Calu3 (cell line): ENCODE data around the gene BCL7A. TPM values are rescaled to one million over a fixed set of nuclear protein-coding genes. Genes with fewer than 3 reads are reported as not detected.
"Not testable (repeated sequence)": the region's sequence is repeated elsewhere in the genome, so short reads cannot be mapped to it uniquely, and the experiment has no call there.

Experiments
- BruUV-seq: library from RNA; stranded (reverse); fragments of 400-500 nt; replicated peaks from 2 replicates; lab custom pipeline; 2021; lab: Mats Ljungman, UMichigan
- CTCF ChIA-PET: fragments of 300-600 bp; sonication (Branson Sonifier 250); formaldehyde crosslinking; loops from one replicate; lab custom pipeline; 2022; ENCODE audit warnings: antibody characterized with exemption; lab: Charles Lee
- DNase-seq: peaks from one replicate; pipeline ENCODE4 v3.0.0; 2022
- H3K27ac Mint-ChIP-seq: one replicate; pipeline ENCODE4 v1.8.0; 2022; ENCODE audit warnings: mixed read lengths; ENCODE audit not compliant: unreplicated experiment
- H3K27me3 Mint-ChIP-seq: one replicate; pipeline ENCODE4 v1.8.0; 2022; ENCODE audit warnings: mixed read lengths; ENCODE audit not compliant: unreplicated experiment
- H3K36me3 Mint-ChIP-seq: one replicate; pipeline ENCODE4 v1.8.0; 2022; ENCODE audit warnings: mild to moderate bottlenecking, moderate library complexity, mixed read lengths; ENCODE audit not compliant: insufficient read depth, unreplicated experiment
- H3K4me1 Mint-ChIP-seq: one replicate; pipeline ENCODE4 v1.8.0; 2022; ENCODE audit warnings: mild to moderate bottlenecking, low read depth, mixed read lengths; ENCODE audit not compliant: unreplicated experiment
- H3K4me3 Mint-ChIP-seq: one replicate; pipeline ENCODE4 v1.8.0; 2022; ENCODE audit warnings: mild to moderate bottlenecking, low read depth, moderate library complexity, mixed read lengths; ENCODE audit not compliant: unreplicated experiment
- H3K9me3 Mint-ChIP-seq: one replicate; pipeline ENCODE4 v1.8.0; 2022; ENCODE audit warnings: low read depth, mixed read lengths; ENCODE audit not compliant: unreplicated experiment
- intact Hi-C: fragments of 100-400 bp; cut with micrococcal nuclease; formaldehyde crosslinking; loops from one replicate; pipeline ENCODE4 v1.10.0; 2022; ENCODE audit not compliant: unreplicated experiment
- total RNA-seq: library from RNA; stranded (reverse); gene quantifications from 2 replicates; pipeline ENCODE4 v1.2.3, GENCODE V29; 2022
- TF ChIP-seq, protein P1 (sequence below): fragments of 200-600 bp; IDR thresholded peaks from one replicate; pipeline ENCODE4 v1.8.0; 2022; ENCODE audit warnings: antibody characterized with exemption; ENCODE audit not compliant: unreplicated experiment

The BCL7A gene
- total RNA-seq, 1 experiment from 2014 or later = 21.0 TPM

DNA sequence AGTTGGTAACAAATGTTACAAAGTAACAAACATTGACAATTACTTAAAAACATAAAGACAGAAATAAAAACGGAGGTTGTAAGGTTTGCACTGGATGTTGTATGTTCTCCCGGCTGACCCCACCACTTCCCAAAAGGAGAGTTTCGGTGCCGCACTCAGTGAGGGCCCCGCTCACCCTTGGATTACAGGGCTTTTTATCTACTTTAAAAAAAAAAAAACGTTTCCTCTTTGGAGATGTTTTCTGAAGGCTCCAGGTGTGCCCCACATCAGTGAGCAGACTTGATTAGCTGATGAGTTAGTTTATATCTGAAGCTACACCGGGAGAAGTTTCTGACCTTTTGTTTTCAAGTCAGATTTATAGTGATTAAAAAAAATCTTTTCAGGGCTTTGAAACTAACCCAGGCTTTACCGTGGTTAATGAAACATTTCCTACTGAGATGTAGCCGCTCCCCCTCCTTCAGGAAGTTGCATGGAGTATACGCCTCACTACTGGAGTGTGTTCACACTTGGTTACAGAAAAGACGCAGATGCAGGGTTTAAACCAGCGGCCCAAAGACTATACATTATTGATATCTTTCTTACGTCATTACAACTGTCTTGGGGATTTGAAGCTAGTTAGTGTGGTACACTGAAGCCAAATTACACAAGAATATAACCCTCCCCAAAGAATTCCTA is 38.0 kb upstream of the BCL7A start:
- H3K4me1 Mint-ChIP-seq = no peaks in the 10 kb centered on the region
- DNase-seq = no peak
- intact Hi-C loops = no loop called here
- no peaks in the 10 kb centered on the region for H3K27me3 Mint-ChIP-seq
- BruUV-seq = no TSS peak
- CTCF ChIA-PET = interaction anchor here (1.0 kb wide), 1 partner anchor 8 kb away, joined by 5 read pairs; no protein-coding TSS in a partner anchor
- no peak overlapping the region for H3K4me3 Mint-ChIP-seq
- H3K27ac Mint-ChIP-seq = no peak overlapping the region
- no peaks in the 10 kb centered on the region for H3K9me3 Mint-ChIP-seq
- no peaks in the 10 kb centered on the region for H3K36me3 Mint-ChIP-seq
- TF ChIP-seq, protein P1, sequence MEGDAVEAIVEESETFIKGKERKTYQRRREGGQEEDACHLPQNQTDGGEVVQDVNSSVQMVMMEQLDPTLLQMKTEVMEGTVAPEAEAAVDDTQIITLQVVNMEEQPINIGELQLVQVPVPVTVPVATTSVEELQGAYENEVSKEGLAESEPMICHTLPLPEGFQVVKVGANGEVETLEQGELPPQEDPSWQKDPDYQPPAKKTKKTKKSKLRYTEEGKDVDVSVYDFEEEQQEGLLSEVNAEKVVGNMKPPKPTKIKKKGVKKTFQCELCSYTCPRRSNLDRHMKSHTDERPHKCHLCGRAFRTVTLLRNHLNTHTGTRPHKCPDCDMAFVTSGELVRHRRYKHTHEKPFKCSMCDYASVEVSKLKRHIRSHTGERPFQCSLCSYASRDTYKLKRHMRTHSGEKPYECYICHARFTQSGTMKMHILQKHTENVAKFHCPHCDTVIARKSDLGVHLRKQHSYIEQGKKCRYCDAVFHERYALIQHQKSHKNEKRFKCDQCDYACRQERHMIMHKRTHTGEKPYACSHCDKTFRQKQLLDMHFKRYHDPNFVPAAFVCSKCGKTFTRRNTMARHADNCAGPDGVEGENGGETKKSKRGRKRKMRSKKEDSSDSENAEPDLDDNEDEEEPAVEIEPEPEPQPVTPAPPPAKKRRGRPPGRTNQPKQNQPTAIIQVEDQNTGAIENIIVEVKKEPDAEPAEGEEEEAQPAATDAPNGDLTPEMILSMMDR = no peak

DNA sequence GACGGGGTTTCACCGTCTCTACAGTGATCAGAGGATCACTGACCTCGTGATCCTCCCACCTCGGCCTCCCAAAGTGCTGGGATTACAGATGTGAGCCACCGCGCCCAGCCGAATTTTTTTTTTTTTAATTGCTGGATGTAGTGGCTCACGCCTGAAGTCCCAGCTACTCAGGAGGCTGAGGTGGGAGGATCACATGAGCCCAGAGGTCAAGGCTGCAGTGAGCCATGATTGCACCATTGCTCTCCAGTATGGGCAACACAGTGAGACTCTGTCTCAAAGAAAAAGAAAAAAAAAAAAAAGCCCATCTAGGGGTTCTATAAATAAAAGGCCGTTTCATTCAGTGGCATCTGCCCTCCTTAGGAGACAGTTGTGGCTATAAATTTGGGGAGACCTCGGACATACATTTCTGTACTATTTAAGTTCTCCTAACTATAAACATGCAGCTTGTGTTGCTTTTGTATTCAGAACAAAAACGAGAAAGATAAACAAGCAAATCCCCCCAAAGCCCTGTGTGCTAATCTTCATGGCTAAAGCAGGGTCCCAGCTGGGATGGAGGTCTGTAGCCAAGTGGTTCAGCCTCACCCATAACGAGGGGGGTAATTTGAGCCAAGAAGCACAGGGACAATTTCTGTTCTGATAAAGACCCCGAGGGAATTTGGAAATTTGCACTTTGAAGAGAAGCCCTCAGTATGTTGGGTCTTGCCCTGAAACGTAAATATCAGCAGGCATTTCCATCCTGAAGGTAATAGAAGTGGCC is 35.0 kb upstream of the BCL7A start:
- Mint-ChIP-seq H3K4me1 (peaks cover under 1% of the 10 kb centered on the region), H3K36me3 (no peaks in the 10 kb centered on the region), H3K27ac (no peak overlapping the region), H3K4me3 (no peak overlapping the region), H3K27me3 (no peaks in the 10 kb centered on the region), H3K9me3 (no peaks in the 10 kb centered on the region)
- TF ChIP-seq, protein P1 = no peak
- no TSS peak for BruUV-seq
- intact Hi-C loops = no loop called here
- CTCF ChIA-PET = interaction anchor here (0.6 to 0.7 kb wide), 4 partner anchors 103 to 388 kb away, joined by 3 to 4 read pairs (median 3); no protein-coding TSS in a partner anchor
- no peak for DNase-seq

DNA sequence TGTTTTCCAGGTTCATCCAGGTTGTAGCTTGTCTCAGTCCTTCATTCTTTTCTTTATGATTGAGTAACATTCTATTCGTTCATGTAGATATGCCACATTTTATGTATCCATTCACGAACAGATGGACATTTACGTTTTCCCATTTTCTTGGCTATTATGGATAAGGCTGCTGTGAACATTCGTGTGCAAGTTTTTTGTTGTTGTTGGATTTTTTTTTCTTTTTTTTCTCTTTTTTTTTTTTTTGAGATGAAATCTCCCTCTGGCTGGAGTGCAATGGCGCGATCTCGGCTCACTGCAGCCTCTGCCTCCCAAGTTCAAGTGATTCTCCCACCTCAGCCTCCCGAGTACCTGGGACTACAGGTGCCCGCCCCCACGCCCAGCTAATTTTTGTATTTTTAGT is 33.2 kb upstream of the BCL7A start:
- BruUV-seq = not testable (repeated sequence)

DNA sequence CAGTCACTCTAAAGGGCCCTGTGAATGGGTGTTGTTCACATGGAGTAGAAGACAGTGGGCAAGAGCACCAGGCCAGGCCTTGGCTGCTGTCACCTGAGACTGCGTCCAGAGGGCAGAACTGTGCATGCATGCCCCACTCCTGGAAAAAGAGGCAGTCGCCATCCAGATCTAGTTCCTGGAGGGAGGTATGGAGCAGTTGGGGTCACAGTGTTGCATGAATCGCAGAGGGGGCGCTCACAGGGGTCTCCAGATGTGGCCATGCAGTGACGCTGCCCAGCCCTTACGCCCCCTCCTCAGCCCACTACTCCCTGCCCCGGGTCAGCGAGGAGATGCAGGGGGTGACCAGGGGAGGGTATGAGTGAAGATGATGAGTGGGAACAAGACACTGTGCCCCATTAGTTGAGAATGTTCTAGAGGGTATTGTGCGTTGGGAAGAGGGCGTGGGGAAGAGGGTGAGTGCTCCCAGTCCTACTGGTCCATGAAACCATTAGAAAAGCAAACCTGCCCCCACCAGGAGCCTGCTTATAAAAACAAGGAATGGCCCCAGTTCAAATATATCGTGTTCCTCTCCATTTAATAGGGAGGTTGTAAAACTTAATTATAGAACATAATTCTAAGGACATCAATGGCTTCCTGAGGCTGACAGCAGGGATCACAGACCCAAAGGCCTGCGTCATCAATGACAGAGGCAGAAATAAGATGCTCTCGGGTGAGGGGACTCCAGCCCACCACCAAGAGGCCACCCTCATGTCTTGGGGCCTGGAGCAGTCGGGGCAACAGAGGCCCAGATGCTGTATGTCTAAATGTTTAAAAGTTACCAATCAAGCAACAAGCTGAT is 32.2 kb upstream of the BCL7A start:
- Mint-ChIP-seq H3K4me1 (peaks cover 8% of the 10 kb centered on the region), H3K9me3 (no peaks in the 10 kb centered on the region), H3K4me3 (no peak overlapping the region), H3K27ac (no peak overlapping the region), H3K27me3 (no peaks in the 10 kb centered on the region), H3K36me3 (peaks cover 5% of the 10 kb centered on the region)
- no TSS peak for BruUV-seq
- CTCF ChIA-PET = no interaction called here
- TF ChIP-seq, protein P1 = no peak
- intact Hi-C loops = no loop called here
- DNase-seq = no peak

More for the DNA sequence above, 33.2 kb upstream of the BCL7A start:
- H3K27me3 Mint-ChIP-seq, DNase-seq, H3K27ac Mint-ChIP-seq, H3K4me3 Mint-ChIP-seq, H3K36me3 Mint-ChIP-seq, intact Hi-C loops, CTCF ChIA-PET, H3K4me1 Mint-ChIP-seq, H3K9me3 Mint-ChIP-seq: not testable (repeated sequence)
